GM19099 (cell line): ENCODE results near the gene TPPP2.

Experiments
- POLR2A ChIP-seq: IDR thresholded peaks from 3 replicates; pipeline ENCODE4 v1.6.1; 2011; ENCODE audit warnings: low read depth; ENCODE audit not compliant: insufficient read length; ENCODE audit errors: extremely low read depth

The TPPP2 gene

DNA sequence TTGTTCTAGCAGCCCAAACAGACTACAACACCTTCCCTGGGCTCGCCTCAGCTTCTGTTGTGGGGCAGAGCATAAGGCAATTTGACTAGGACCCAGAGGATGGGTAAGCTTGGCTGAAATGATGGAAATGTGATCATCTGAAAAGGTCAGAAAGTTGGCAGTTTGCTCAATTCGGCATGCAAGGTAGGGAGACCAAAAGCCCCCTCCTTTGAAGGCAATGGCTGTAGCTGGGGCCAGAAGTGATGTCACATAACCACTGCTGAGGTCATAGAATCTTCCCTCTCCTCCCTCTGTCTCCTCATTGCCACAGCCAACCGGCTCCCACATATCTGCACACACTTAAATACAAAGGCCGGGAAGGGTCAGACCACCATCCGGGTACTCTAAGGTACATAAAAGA lies at the start of gene TPPP2:
TPPP2 (plus strand) TSS at position 301 of the 400 bp plus-strand sequence. CDS start 365 bp downstream, outside the sequence.
- TF ChIP-seq POLR2A, result no peak

DNA sequence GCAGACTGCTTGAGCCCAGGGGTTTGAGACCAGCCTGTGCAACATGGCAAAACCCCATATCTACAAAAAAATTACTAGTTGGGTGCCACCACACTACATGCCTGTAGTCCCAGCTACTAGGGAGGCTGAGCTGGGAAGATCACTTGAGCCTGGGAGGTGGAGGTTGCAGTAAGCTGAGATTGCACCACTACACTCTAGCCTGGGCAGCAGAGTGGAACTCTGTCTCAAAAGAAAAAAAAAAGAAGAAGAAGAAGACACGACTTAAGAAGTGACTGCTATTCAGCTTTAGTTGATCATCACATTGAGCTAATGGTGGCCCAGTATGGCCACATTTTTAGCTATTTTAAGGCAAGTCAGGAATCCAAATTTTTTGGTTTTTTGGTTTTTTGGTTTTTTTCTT lies 49.1 kb upstream of the TPPP2 start:
- no peak for TF ChIP-seq POLR2A

DNA sequence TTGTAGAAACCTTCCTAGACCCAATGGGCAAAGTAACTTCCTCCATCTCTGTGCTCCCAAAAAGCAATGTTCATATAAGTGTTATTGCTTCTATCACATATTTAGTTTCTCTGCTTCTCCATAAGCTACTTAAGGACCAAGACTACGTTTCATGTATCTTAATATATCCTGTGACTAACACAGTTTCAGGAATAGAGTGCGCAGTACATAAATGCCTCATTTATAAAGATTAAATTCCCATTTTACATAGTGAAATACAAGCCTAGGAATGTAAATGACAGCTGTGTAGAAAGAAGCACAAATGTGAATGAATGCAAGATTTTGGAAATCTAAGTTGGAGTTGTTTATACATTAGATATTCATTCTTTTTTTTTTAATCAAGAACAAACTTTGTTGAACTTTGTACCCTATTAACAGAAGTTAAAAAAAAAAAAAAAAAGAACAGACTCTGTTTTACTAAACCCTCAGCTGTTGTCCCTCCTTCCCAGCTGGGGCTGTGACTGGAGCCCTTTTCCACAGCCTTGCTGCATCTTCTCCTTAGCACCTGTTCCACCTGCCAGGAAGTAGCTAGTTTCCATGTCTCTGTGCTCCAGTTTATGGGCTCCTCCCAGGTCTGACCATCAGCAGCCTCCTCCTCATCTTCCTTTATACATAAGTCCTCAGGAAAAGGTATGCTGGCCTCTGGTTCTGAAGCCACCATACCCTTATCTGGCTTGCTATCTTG lies 47.2 kb upstream of the TPPP2 start:
- no peak for TF ChIP-seq POLR2A

DNA sequence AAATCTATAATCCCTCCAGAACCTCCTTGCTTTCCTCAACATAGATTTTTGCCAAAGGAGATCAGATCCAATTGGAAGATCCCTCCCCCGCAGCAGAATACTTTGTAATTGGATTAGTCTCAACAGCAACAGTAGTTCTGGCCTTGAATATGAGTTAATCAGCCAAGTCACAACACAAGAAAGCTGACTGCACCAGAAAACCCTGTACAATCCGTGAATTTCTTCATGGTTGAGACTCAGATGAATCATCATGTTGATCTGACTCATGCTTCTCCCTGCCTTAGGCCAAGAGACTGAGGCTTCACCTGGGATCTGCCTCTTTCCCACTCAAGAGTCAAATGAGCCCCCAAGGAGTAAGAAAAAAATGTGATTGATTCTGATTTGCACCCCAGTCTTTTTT lies 43.2 kb upstream of the TPPP2 start:
- TF ChIP-seq POLR2A, result no peak

DNA sequence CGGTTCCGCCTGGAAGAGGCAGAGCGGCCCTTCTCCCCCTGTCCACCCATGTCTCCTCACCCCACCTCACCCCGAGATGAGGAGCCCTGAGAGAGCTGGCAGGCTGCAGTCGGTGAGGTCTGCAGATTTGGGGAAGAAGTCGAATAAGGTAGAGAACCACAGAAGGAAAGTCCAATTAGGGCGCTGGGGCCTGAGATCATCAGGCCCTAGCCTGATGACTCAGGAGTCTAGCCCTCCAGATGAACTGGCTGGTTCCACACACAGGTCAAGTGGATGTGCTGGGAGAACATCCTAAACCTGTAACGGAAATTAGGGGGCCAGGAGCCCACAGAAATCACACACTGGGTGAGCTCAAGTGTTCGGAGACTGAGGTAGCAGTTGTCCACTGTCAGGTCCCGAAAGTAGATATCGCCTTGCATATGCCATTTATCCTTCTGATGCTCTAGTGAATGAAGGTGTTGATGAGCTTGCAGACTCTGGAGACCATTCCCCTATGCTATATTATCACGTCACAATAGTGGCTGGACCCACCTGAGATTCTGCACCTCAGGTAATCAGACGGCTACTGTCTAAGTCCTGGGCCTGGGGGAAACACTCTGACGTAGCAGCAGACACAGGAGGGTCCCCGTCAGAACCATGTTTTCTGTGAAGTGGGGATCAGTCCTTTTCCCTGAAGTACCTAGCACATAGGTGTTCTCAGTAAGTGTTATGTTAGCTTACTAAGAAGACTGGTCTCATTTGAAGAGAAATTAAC lies 41.1 kb upstream of the TPPP2 start:
- no peak for TF ChIP-seq POLR2A

DNA sequence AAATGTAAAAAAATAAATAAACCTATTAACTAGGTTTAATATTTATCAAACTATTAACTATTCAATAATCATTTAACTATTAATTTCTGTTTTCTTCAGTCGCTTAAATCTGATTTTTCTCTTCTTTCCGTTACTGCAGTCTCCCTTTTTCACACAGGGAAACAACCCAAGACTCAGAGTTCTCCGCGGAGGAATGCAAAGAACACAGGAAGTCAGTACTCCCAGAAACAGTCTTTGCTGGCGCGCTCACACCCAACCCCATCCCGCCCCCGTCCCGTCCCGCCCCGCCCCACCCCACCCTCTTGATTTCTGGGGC lies 40.6 kb upstream of the TPPP2 start:
- peak; percentile 58 for TF ChIP-seq POLR2A

DNA sequence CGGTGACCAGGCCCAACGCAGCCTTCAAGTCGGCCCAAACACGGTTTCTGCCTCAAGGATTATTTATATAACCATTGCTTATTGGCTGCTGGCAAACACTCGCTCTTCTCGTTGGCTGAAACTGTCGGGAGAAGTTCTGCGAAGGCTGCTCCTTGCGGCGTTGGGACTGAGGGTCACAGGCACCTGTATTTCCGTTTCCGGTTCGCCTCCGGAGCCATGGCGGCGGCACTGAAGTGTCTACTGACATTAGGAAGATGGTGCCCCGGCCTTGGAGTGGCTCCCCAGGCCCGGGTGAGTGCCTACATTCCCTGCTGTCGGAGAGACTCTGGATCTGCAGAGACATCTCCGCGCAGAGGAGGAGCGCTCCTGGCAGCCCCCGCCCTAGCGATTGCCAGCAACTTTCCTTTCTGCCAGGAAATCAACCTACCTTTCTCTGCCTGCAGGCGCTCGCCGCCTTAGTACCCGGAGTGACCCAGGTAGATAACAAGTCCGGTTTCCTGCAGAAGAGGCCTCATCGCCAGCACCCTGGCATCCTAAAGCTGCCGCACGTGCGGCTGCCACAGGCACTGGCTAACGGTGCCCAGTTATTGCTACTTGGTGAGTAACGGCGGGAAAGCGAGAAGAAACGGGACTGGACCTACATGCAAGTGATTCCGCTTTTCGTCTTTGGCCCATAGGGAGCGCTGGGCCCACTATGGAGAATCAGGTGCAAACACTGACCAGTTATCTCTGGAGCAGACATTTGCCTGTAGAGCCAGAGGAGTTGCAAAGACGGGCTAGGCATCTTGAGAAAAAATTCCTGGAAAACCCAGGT lies 40.0 kb upstream of the TPPP2 start, which contains the start of gene METTL17:
METTL17 (plus strand) TSS at position 194 of the 814 bp plus-strand sequence; CDS start at position 217, 23 bp downstream.
- peak; percentile 86 for TF ChIP-seq POLR2A

DNA sequence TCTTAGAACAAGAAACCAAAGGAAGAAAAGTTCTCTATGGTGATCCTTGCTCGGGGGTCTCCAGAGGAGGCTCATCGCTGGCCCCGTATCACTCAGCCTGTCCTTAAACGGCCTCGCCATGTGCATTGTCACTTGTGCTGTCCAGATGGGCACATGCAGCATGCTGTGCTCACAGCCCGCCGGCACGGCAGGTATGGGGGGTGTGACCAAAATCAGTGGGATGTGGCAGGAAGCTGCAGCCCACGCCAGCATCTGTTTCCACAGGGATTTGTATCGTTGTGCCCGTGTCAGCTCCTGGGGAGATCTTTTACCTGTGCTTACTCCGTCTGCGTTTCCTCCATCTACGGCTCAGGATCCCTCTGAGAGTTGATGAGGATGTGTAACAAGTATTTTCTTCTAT lies 33.5 kb upstream of the TPPP2 start:
- TF ChIP-seq POLR2A, result no peak

DNA sequence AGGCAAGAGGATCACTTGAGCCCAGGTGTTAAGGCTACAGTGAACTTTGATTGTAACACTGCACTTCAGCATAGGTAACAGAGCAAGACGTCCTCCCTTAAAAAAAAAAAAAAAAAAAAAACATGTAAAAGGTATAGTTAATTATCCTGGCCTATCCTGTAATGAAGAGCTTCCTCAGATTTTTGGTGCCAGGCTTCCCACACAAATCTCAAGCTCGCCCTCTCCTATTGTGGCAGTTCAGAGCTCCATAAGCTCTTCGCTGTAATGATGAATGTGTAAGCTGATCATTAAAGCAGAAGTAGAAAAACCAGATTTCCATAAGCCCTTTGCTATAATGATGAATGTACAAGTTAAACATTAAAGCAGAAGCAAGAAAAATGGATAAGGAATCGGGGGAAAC lies 32.9 kb upstream of the TPPP2 start:
- TF ChIP-seq POLR2A, result no peak

DNA sequence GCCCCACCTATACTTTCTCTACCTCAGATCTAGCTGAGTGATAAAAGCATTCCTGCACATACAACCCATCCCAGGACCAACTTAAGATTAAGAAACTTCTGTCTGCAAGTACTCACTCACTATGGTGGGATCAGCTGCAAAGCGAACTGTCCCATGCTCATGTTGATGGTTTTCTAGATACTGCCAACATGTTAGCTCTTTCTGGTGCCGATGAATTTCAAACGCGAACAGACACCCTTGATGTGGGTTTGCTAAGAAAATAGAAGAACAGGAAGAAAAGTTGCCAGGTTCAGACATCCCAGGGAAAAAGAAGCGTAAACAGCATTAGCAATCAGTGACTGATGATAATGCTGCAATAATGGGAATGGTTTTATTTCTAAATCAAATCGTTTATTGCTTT lies 32.5 kb upstream of the TPPP2 start:
- no peak for TF ChIP-seq POLR2A

DNA sequence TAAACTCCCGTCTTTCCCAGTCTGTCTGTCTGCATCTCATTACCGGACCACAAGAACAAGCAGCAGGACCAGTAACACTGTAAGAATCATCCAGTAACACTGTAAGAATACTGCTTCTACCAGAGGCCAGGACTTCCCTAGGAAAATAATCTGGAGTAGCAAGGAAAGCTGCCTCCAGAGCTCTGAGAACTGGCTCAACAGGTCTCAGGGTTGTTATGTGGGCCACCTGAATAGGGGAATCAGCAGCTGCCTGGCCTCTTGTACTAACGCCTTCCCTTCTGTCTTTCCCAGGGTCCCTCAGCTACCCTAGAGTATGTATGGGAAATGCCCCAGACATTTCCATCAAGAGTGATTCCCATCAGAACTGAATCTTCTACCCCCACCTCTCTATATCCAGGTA lies 31.9 kb upstream of the TPPP2 start:
- TF ChIP-seq POLR2A, result no peak

DNA sequence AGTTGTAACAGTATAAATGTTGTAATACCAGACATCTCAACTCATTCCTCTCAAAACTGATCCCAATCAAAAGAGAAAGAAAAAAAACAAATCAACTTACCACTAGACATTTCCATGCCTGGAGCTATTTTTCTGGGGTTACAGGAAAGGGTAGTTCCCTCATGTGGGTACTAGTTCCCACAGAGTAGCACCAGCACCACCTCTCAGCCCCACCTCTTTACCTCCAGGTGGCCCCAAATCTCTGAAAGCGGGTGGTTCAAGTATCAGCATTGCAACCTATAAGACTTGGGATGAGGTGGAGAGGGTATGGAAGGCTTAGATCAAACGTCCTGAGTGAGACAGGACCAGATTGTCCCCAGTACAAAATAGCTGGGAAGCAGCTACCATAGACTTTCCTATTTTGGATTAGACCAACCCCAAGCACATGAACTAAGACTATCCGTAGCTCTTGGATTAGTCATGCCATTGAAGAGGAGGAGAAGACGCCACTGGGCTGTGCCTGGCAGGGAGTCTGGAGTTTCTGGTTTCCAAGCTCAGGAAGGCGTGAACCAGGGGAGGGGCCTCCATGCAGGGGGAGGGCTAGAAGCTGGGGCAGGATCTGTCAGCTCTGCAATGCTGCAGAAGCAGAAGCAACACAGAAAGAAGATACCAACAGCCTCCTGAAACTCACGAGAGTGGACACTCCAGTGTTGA lies 31.2 kb upstream of the TPPP2 start, which contains the start of gene SLC39A2:
SLC39A2 (plus strand) TSS at position 620 of the 693 bp plus-strand sequence. CDS start 154 bp downstream, outside the sequence.
- no peak for TF ChIP-seq POLR2A

DNA sequence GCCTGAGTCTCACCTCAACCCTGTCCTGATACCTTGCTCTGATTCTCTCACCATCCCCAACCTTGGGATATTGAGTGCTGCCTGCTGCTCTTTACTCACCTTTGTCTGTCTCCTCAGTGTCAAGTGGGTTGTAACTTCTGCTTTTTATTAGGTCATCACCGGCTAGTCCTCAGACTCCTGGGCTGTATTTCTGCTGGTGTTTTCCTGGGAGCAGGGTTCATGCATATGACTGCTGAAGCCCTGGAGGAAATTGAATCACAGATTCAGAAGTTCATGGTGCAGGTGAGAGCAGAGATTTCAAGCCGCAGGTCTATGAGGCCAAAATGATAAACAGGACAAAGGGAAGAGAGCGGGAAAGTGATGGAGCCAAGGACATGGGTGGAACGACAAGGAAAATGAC lies 30.4 kb upstream of the TPPP2 start:
- no peak for TF ChIP-seq POLR2A

DNA sequence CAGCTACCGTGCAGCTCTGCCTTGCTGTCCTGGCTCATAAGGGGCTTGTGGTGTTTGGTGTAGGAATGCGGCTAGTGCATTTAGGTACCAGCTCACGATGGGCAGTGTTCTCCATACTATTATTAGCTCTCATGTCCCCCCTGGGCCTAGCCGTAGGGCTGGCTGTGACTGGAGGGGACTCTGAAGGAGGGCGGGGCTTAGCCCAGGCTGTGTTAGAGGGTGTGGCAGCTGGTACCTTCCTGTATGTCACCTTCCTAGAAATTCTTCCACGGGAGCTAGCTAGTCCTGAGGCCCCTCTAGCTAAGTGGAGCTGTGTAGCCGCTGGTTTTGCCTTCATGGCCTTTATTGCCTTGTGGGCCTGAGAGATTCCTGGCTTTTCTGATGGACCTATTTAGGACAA lies 28.8 kb upstream of the TPPP2 start:
- no peak for TF ChIP-seq POLR2A

DNA sequence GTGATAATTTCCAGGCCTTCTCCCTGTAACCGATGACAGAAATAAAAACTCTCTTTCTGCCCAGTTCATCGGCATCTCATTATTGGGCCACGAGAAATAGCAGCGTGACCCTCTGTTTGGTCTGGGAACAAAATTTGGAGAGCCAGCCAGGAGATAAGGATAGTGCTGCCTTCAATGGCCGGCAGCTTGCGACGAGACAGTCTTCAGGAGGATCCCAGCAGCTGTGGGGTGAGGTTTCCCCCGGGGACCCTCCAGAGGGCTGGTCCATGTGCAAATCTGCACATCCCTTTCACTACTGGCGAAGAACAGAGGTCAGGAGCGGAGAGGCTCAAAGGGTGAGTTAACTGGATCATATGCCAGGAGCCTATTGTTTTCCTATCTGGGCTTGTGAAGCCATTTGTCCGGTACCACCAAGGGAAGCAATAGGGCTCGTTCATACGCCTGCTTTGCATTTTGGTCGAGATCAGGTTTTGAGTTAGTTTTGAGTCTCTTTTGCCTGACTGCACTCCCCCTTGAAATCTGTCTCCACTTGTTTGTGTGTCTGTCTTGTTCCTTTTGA lies 26.1 kb upstream of the TPPP2 start:
- TF ChIP-seq POLR2A, result no peak

DNA sequence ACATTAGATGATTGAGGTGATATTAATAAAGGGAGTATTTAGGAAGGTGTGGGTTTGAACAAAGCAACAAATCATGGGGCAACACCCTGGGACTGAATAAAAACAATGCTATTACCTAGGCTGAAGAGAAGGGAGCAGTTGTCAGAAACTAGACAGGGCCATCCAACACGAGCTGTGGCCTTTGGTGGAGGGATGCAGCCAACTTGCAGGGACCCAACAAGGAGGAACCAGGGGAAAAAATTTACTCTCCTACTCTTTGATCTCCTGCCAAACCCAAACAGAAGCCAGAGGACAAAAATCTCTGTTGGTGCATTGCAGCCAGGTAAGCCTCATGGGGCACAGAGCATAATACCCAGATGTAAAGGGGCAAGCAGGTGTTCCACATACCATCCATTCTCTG lies 18.9 kb upstream of the TPPP2 start:
- TF ChIP-seq POLR2A, result no peak
